ENCODE results near the gene NRXN3. TPM values are rescaled to one million over a fixed set of nuclear protein-coding genes. Genes with fewer than 3 reads are reported as not detected.
A peak's percentile ranks its signal among the peaks of the same experiment; 100 is the strongest.

The NRXN3 gene
- polyA plus RNA-seq, 1 donor from 2014 or later = 110 TPM

GRCh38 chr14:78637908-78638475, 467.8 kb downstream of the NRXN3 start:
- Histone ChIP-seq H4K20me1 (ENCODE audit: insufficient read depth) (no peaks in the 10 kb centered on the region), H3K4me3 (ENCODE audit: low read length) (no peak overlapping the region), H3K36me3 (ENCODE audit: insufficient read depth, low read length) (no peaks in the 10 kb centered on the region), H3K4me2 (ENCODE audit: low read length) (no peak overlapping the region), H3F3A (ENCODE audit: insufficient read depth, low read length, poor library complexity, severe bottlenecking) (peaks cover 4% of the 10 kb centered on the region), H3K9me3 (ENCODE audit: low read length) (no peaks in the 10 kb centered on the region), H2AFZ (ENCODE audit: low read depth, low read length) (no peak overlapping the region), H3K9ac (ENCODE audit: low read length) (peak overlapping the region; percentile 5), H3K9me2 (ENCODE audit: insufficient read depth, low read length) (no peaks in the 10 kb centered on the region), H3K27ac (ENCODE audit: low read length) (peak overlapping the region; percentile 29), H3K27me3 (ENCODE audit: insufficient read depth, low read depth, low read length) (no peaks in the 10 kb centered on the region), H3K79me2 (replicated peaks; ENCODE audit: insufficient read depth, low read length) (no peaks in the 10 kb centered on the region)
- TF ChIP-seq SMC3 (conservative IDR thresholded peaks at IDR 0.05; ENCODE audit: poor library complexity) (no peak), EZH2 (IDR thresholded peaks at IDR 0.05; ENCODE audit: borderline replicate concordance, insufficient read depth, low read length, poor library complexity, severe bottlenecking) (no peak), TAF1 (IDR thresholded peaks at IDR 0.05; ENCODE audit: low read depth) (no peak), REST (IDR thresholded peaks at IDR 0.05; ENCODE audit: borderline replicate concordance) (peak; percentile 94), RAD21 (conservative IDR thresholded peaks at IDR 0.05) (no peak), POLR2AphosphoS5 (IDR thresholded peaks at IDR 0.05) (peak; percentile 55), EP300 (conservative IDR thresholded peaks at IDR 0.05; ENCODE audit: poor library complexity, severe bottlenecking) (no peak), MXI1 (conservative IDR thresholded peaks at IDR 0.05; ENCODE audit: poor library complexity, severe bottlenecking) (no peak)

DNA sequence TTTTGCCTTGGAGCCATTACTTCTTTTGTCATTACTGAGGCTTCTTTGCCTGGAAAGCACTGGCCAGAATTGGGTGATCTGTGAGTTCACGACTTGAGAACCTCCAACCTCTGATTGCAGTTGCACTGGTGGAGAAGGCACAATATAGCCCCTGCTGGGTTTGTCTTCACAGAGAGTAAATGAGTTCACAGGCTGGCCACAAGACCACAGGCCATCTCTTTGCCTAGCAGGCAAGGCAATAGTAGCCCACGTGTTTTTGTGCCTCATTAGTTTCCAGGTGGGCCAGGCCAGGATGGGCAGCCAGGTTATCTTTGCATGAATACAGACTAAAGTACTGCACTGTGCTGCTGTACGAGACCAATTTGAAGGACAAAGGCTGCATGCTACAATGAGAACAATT, 468.8 kb downstream of the NRXN3 start:
- Histone ChIP-seq H3K9me3 (ENCODE audit: low read length) (no peaks in the 10 kb centered on the region), H2AFZ (ENCODE audit: low read depth, low read length) (no peak overlapping the region), H3K27ac (ENCODE audit: low read length) (peak overlapping the region; percentile 29), H3K4me2 (ENCODE audit: low read length) (no peak overlapping the region), H3K9me2 (ENCODE audit: insufficient read depth, low read length) (no peaks in the 10 kb centered on the region), H3K4me3 (ENCODE audit: low read length) (no peak overlapping the region), H3K9ac (ENCODE audit: low read length) (no peak overlapping the region), H3F3A (ENCODE audit: insufficient read depth, low read length, poor library complexity, severe bottlenecking) (peaks cover under 1% of the 10 kb centered on the region), H3K27me3 (ENCODE audit: insufficient read depth, low read depth, low read length) (no peaks in the 10 kb centered on the region), H3K79me2 (replicated peaks; ENCODE audit: insufficient read depth, low read length) (peaks cover 5% of the 10 kb centered on the region), H4K20me1 (ENCODE audit: insufficient read depth) (no peaks in the 10 kb centered on the region), H3K36me3 (ENCODE audit: insufficient read depth, low read length) (no peaks in the 10 kb centered on the region)
- TF ChIP-seq POLR2AphosphoS5 (IDR thresholded peaks at IDR 0.05) (no peak), REST (IDR thresholded peaks at IDR 0.05; ENCODE audit: borderline replicate concordance) (no peak), TAF1 (IDR thresholded peaks at IDR 0.05; ENCODE audit: low read depth) (no peak), MXI1 (conservative IDR thresholded peaks at IDR 0.05; ENCODE audit: poor library complexity, severe bottlenecking) (no peak), SMC3 (conservative IDR thresholded peaks at IDR 0.05; ENCODE audit: poor library complexity) (no peak), RAD21 (conservative IDR thresholded peaks at IDR 0.05) (no peak), CTCF (IDR thresholded peaks at IDR 0.05; ENCODE audit: poor library complexity, severe bottlenecking) (no peak), EZH2 (IDR thresholded peaks at IDR 0.05; ENCODE audit: borderline replicate concordance, insufficient read depth, low read length, poor library complexity, severe bottlenecking) (no peak), EP300 (conservative IDR thresholded peaks at IDR 0.05; ENCODE audit: poor library complexity, severe bottlenecking) (no peak)
